NCI-H2196 treated with DMSO at 0.1 percent for 48 hours (cell line): ENCODE measurements around the gene SLC9A3.
"Not testable (repeated sequence)": the region's sequence is repeated elsewhere in the genome, so short reads cannot be mapped to it uniquely, and the experiment has no call there.

Experiments
- DNase-seq: peaks from one replicate; lab custom pipeline; 2025; ENCODE audit not compliant: unreplicated experiment; lab: John Stamatoyannopoulos, UW

The SLC9A3 gene

GRCh38 chr5:491856-492155 lies 32.4 kb downstream of the SLC9A3 start:
- no peak for DNase-seq

- no peak for DNase-seq
Observed at GRCh38 chr5:491119-491855, 33.0 kb downstream of the SLC9A3 start.

GRCh38 chr5:490116-491106 lies 33.8 kb downstream of the SLC9A3 start:
- DNase-seq, result no peak

- no peak for DNase-seq
Observed at GRCh38 chr5:489689-490080, 34.6 kb downstream of the SLC9A3 start.

GRCh38 chr5:488744-489688 lies 35.2 kb downstream of the SLC9A3 start:
- no peak for DNase-seq

GRCh38 chr5:488241-488640 lies 36.0 kb downstream of the SLC9A3 start:
- no peak for DNase-seq

- DNase-seq, result not testable (repeated sequence)
Observed at GRCh38 chr5:486597-486996, 37.7 kb downstream of the SLC9A3 start.

GRCh38 chr5:485946-486491 lies 38.2 kb downstream of the SLC9A3 start:
- DNase-seq, result no peak

- DNase-seq, result no peak
Observed at GRCh38 chr5:485113-485945, 38.9 kb downstream of the SLC9A3 start.

- DNase-seq, result no peak
Observed at GRCh38 chr5:484556-484955, 39.7 kb downstream of the SLC9A3 start.

- no peak for DNase-seq
Observed at GRCh38 chr5:483434-484140, 40.7 kb downstream of the SLC9A3 start.

GRCh38 chr5:483011-483410 lies 41.2 kb downstream of the SLC9A3 start:
- DNase-seq, result no peak

- no peak for DNase-seq
Observed at GRCh38 chr5:482506-482905, 41.7 kb downstream of the SLC9A3 start.

GRCh38 chr5:482021-482420 lies 42.2 kb downstream of the SLC9A3 start:
- no peak for DNase-seq

- no peak for DNase-seq
Observed at GRCh38 chr5:481347-481746, 42.9 kb downstream of the SLC9A3 start.

- DNase-seq, result no peak
Observed at GRCh38 chr5:479566-480319, 44.5 kb downstream of the SLC9A3 start.

GRCh38 chr5:478982-479535 lies 45.2 kb downstream of the SLC9A3 start:
- no peak for DNase-seq

- DNase-seq, result no peak
Observed at GRCh38 chr5:478369-478981, 45.8 kb downstream of the SLC9A3 start.
